HepG2 (cell line): ENCODE results near the gene HSD17B8. TPM values are rescaled to one million over a fixed set of nuclear protein-coding genes. Genes with fewer than 3 reads are reported as not detected.

Experiments
- ARNT2 ChIP-seq: sonication (generic); formaldehyde crosslinking; IDR thresholded peaks from 2 replicates; pipeline ENCODE4 v1.8.0; 2022; ENCODE audit warnings: mild to moderate bottlenecking, low read depth, missing genetic modification reagents, moderate library complexity
- CBX1 ChIP-seq: IDR thresholded peaks from one replicate; pipeline ENCODE4 v1.6.1; 2016; ENCODE audit warnings: antibody characterized with exemption, low read depth
- DMAP1 ChIP-seq: IDR thresholded peaks from 2 replicates; pipeline ENCODE4 v1.6.1; 2016
- FOXK1 ChIP-seq: sonication (generic); formaldehyde crosslinking; IDR thresholded peaks from 2 replicates; pipeline ENCODE4 v1.4.0; 2020; ENCODE audit warnings: low read depth, missing genetic modification reagents, borderline replicate concordance
- HMG20A ChIP-seq: IDR thresholded peaks from 2 replicates; pipeline ENCODE4 v1.6.1; 2016; ENCODE audit warnings: borderline replicate concordance
- HOXA3 ChIP-seq: sonication (generic); formaldehyde crosslinking; IDR thresholded peaks from 2 replicates; pipeline ENCODE4 v1.5.0; 2020; ENCODE audit warnings: missing genetic modification reagents
- IRX3 ChIP-seq: sonication (generic); formaldehyde crosslinking; IDR thresholded peaks from 2 replicates; pipeline ENCODE4 v1.8.1; 2023; ENCODE audit warnings: mild to moderate bottlenecking, low read depth, missing genetic modification reagents, borderline replicate concordance
- JUND ChIP-seq: sonication (generic); formaldehyde crosslinking; IDR thresholded peaks from 2 replicates; pipeline ENCODE4 v1.8.0; 2022; ENCODE audit warnings: mild to moderate bottlenecking, missing genetic modification reagents
- MEIS1 ChIP-seq: sonication (generic); formaldehyde crosslinking; IDR thresholded peaks from 2 replicates; pipeline ENCODE4 v1.9.0; 2021; ENCODE audit warnings: mild to moderate bottlenecking, missing genetic modification reagents, moderate library complexity, borderline replicate concordance
- PHB2 ChIP-seq: fragments of 450-650 bp; IDR thresholded peaks from 2 replicates; pipeline ENCODE4 v1.6.1; 2018; ENCODE audit not compliant: partially characterized antibody
- POLR2A ChIP-seq, 2 experiments: IDR thresholded peaks; 2 replicates each; pipeline ENCODE4 v1.6.1; 2011; ENCODE audit warnings: low read depth in 2 of 2, low read length in 2 of 2, mild to moderate bottlenecking in 1 of 2, moderate library complexity in 1 of 2; ENCODE audit not compliant: insufficient read depth in 1 of 2
- PRMT3 ChIP-seq: sonication (generic); formaldehyde crosslinking; IDR thresholded peaks from 2 replicates; pipeline ENCODE4 v1.8.1; 2022; ENCODE audit warnings: low read depth, mild to moderate bottlenecking, moderate library complexity, missing genetic modification reagents, borderline replicate concordance
- SRF ChIP-seq: IDR thresholded peaks from 2 replicates; pipeline ENCODE4 v1.6.1; 2011; ENCODE audit warnings: mild to moderate bottlenecking, low read depth, low read length, moderate library complexity
- TMF1 ChIP-seq: sonication (generic); formaldehyde crosslinking; IDR thresholded peaks from 2 replicates; pipeline ENCODE4 v1.8.1; 2022; ENCODE audit warnings: low read depth, missing genetic modification reagents
- ZBTB26 ChIP-seq: IDR thresholded peaks from 2 replicates; pipeline ENCODE4 v1.6.1; 2016; ENCODE audit warnings: missing compliant biosample characterization, missing genetic modification reagents, borderline replicate concordance
- ZBTB49 ChIP-seq: sonication (generic); formaldehyde crosslinking; IDR thresholded peaks from 2 replicates; pipeline ENCODE4 v1.4.0; 2020; ENCODE audit warnings: missing genetic modification reagents, borderline replicate concordance
- ZC3H4 ChIP-seq: sonication (generic); formaldehyde crosslinking; IDR thresholded peaks from 2 replicates; pipeline ENCODE4 v1.4.0; 2020; ENCODE audit warnings: missing genetic modification reagents, borderline replicate concordance
- ZIK1 ChIP-seq: sonication (generic); formaldehyde crosslinking; IDR thresholded peaks from 2 replicates; pipeline ENCODE4 v1.5.0; 2020; ENCODE audit warnings: mild to moderate bottlenecking, low read depth, missing genetic modification reagents, borderline replicate concordance
- ZNF235 ChIP-seq: sonication (generic); formaldehyde crosslinking; IDR thresholded peaks from 2 replicates; pipeline ENCODE4 v1.8.1; 2023; ENCODE audit warnings: mild to moderate bottlenecking, missing genetic modification reagents, borderline replicate concordance
- ZNF337 ChIP-seq: sonication (generic); formaldehyde crosslinking; IDR thresholded peaks from 2 replicates; pipeline ENCODE4 v1.5.1; 2020; ENCODE audit warnings: missing genetic modification reagents, low read depth, mild to moderate bottlenecking, borderline replicate concordance
- ZNF605 ChIP-seq: sonication (generic); formaldehyde crosslinking; IDR thresholded peaks from 2 replicates; pipeline ENCODE4 v1.8.0; 2022; ENCODE audit warnings: mild to moderate bottlenecking, missing genetic modification reagents
- ZNF772 ChIP-seq: sonication (generic); formaldehyde crosslinking; IDR thresholded peaks from 2 replicates; pipeline ENCODE4 v1.5.0; 2020; ENCODE audit warnings: mild to moderate bottlenecking, missing genetic modification reagents
- ZNF775 ChIP-seq: sonication (generic); formaldehyde crosslinking; IDR thresholded peaks from 2 replicates; pipeline ENCODE4 v1.4.0; 2020; ENCODE audit warnings: missing genetic modification reagents, mild to moderate bottlenecking, moderate library complexity, borderline replicate concordance
- ZNF841 ChIP-seq: sonication (generic); formaldehyde crosslinking; IDR thresholded peaks from 2 replicates; pipeline ENCODE4 v1.8.1; 2023; ENCODE audit warnings: missing genetic modification reagents, borderline replicate concordance
- ZSCAN21 ChIP-seq: sonication (generic); formaldehyde crosslinking; IDR thresholded peaks from 2 replicates; pipeline ENCODE4 v1.8.0; 2022; ENCODE audit warnings: mild to moderate bottlenecking, missing genetic modification reagents, moderate library complexity, borderline replicate concordance
- ZZZ3 ChIP-seq: sonication (generic); formaldehyde crosslinking; IDR thresholded peaks from 2 replicates; pipeline ENCODE4 v1.4.0; 2020; ENCODE audit warnings: missing genetic modification reagents, mild to moderate bottlenecking, borderline replicate concordance
- polyA plus RNA-seq, 8 experiments: library from polyadenylated mRNA; depleted of rRNA in 3 of 8; stranded (reverse) in 7 of 8; unstranded in 1 of 8; fragments of >200 nt; fragmentation: Illumina TruSeq in 4 of 8; extraction: Trizol in 4 of 8; gene quantifications; 2 replicates each; pipeline versions ENCODE4 v1.2.1 to v1.2.3, GENCODE V29; 2011 to 2016; ENCODE audit warnings: low read depth in 4 of 8, missing spikeins in 1 of 8, mixed read lengths in 1 of 8; ENCODE audit not compliant: insufficient read depth in 1 of 8
- total RNA-seq, 5 experiments: library from RNA; depleted of rRNA; stranded (reverse); fragments of >200 nt; fragmentation: Illumina TruSeq; extraction: Trizol; gene quantifications; 2 replicates each; pipeline ENCODE4 v1.2.3, GENCODE V29; 2016; ENCODE audit warnings: low read depth in 1 of 5
- TF ChIP-seq, protein P1 (sequence below): sonication (generic); formaldehyde crosslinking; IDR thresholded peaks from 2 replicates; pipeline ENCODE4 v1.8.1; 2023; ENCODE audit warnings: mild to moderate bottlenecking, missing genetic modification reagents, borderline replicate concordance
- TF ChIP-seq, protein P2 (sequence below): sonication (generic); formaldehyde crosslinking; conservative IDR thresholded peaks from 2 replicates; pipeline ENCODE4 v1.4.0; 2020; ENCODE audit warnings: missing genetic modification reagents

HSD17B8 gene
- total and polyA plus RNA-seq, 2 of the 13 experiments (the other 11 are each of a cell fraction or from before 2014, with no cell fraction given) = 12.6 to 20.1 TPM

GRCh38 chr6:33201147-33201545 lies 3.3 kb upstream of the HSD17B8 start (continued):
- TF ChIP-seq ZNF337 (CRISPR knock-in tag) = no peak
- no peak for TF ChIP-seq FOXK1 (CRISPR knock-in tag)
- TF ChIP-seq JUND (CRISPR knock-in tag) = 0 out of 2 replicates have a peak, but pooled peaks have one; percentile 37
- TF ChIP-seq, protein P1, sequence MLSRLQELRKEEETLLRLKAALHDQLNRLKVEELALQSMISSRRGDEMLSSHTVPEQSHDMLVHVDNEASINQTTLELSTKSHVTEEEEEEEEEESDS = no peak
- no peak for TF ChIP-seq MEIS1 (CRISPR knock-in tag)
- no peak for TF ChIP-seq ZNF775 (CRISPR knock-in tag)
- 0 out of 2 replicates have a peak, but pooled peaks have one; percentile 61 for TF ChIP-seq ZIK1 (CRISPR knock-in tag)
- no peak for TF ChIP-seq PHB2
- no peak for TF ChIP-seq ZZZ3 (CRISPR knock-in tag)
- no peak for TF ChIP-seq HMG20A (CRISPR knock-in tag)
- TF ChIP-seq ZBTB49 (CRISPR knock-in tag) = no peak
- no peak for TF ChIP-seq ZBTB26
- TF ChIP-seq, protein P2, sequence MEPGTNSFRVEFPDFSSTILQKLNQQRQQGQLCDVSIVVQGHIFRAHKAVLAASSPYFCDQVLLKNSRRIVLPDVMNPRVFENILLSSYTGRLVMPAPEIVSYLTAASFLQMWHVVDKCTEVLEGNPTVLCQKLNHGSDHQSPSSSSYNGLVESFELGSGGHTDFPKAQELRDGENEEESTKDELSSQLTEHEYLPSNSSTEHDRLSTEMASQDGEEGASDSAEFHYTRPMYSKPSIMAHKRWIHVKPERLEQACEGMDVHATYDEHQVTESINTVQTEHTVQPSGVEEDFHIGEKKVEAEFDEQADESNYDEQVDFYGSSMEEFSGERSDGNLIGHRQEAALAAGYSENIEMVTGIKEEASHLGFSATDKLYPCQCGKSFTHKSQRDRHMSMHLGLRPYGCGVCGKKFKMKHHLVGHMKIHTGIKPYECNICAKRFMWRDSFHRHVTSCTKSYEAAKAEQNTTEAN (CRISPR knock-in tag) = no peak
- TF ChIP-seq IRX3 (CRISPR knock-in tag) = no peak
- no peak for TF ChIP-seq DMAP1
- no peak for TF ChIP-seq PRMT3
- no peak for TF ChIP-seq ZC3H4 (CRISPR knock-in tag)
- no peak for TF ChIP-seq ZNF235 (CRISPR knock-in tag)
- no peak for TF ChIP-seq ZNF772 (CRISPR knock-in tag)
- no peak for TF ChIP-seq ZNF841 (CRISPR knock-in tag)
- TF ChIP-seq POLR2A (IDR thresholded peaks at IDR 0.05; ENCODE audit: insufficient read depth in 1 of 2, low read depth in 2 of 2, low read length in 2 of 2) = no peak; a peak in 1 of 4 replicates
- TF ChIP-seq ZSCAN21 (CRISPR knock-in tag) = peak; percentile 45; the same call in 1 of the 2 replicates
- no peak for TF ChIP-seq HOXA3 (CRISPR knock-in tag)
- TF ChIP-seq ZNF605 (CRISPR knock-in tag) = no peak
- TF ChIP-seq SRF = no peak
- no peak for TF ChIP-seq ARNT2
- no peak for TF ChIP-seq CBX1
- no peak for TF ChIP-seq TMF1 (CRISPR knock-in tag)
